Measurements from ENCODE around the gene ZMYM1. TPM values are rescaled to one million over a fixed set of nuclear protein-coding genes. Genes with fewer than 3 reads are reported as not detected.

ZMYM1 gene
- total and polyA plus RNA-seq, 4 donors = 2.6 to 31.6 (median 8.5) TPM

- Histone ChIP-seq H3K4me1 (ENCODE audit: control insufficient read depth in 5 of 5, insufficient read depth in 5 of 5, low read length in 5 of 5) (peaks cover 0 to 3% (median 0%) of the 10 kb centered on the region in 5 donors), H3K27me3 (ENCODE audit: control insufficient read depth in 3 of 3, insufficient read depth in 3 of 3, low read length in 2 of 3) (no peaks in the 10 kb centered on the region), H3K9ac (ENCODE audit: insufficient read depth in 1 of 2, low read length in 2 of 2) (no peak overlapping the region), H3K9me3 (ENCODE audit: control insufficient read depth in 4 of 4, insufficient read depth in 3 of 4, low read length in 3 of 4) (no peaks in the 10 kb centered on the region), H3K4me3 (no peak overlapping the region), H3K27ac (ENCODE audit: low read depth in 1 of 2, low read length in 1 of 2) (no peak overlapping the region), H3K36me3 (ENCODE audit: control insufficient read depth in 4 of 4, insufficient read depth in 4 of 4, low read length in 4 of 4) (peaks cover 0 to 16% (median 3%) of the 10 kb centered on the region in 4 donors)
- 80 to 83% methylated on average over 8 of the region's 8 CpGs for WGBS, 2 donors
- DNase-seq (no peak), ATAC-seq (ENCODE audit: insufficient read depth, low FRiP score) (no peak)
- no peak for TF ChIP-seq CTCF (IDR thresholded peaks at IDR 0.05; ENCODE audit: control extremely low read depth, extremely low read depth)
These were observed 36.5 kb downstream of the ZMYM1 start for GRCh38 chr1:35115459-35116383.

GRCh38 chr1:35120458-35121133, 41.4 kb downstream of the ZMYM1 start:
- H3K4me1 ChIP-seq (ENCODE audit: control insufficient read depth in 5 of 5, insufficient read depth in 5 of 5, low read length in 5 of 5) = peaks cover 0 to 3% (median 0%) of the 10 kb centered on the region in 5 donors
- no peaks in the 10 kb centered on the region for H3K36me3 ChIP-seq (ENCODE audit: control insufficient read depth in 4 of 4, insufficient read depth in 4 of 4, low read length in 4 of 4)
- H3K27ac ChIP-seq (ENCODE audit: low read depth in 1 of 2, low read length in 1 of 2) = no peak overlapping the region
- DNase-seq (peak; percentile 19 to 32 (median 23)), ATAC-seq (ENCODE audit: insufficient read depth, low FRiP score) (no peak)
- 17 to 19% methylated on average over 36 of the region's 36 CpGs for WGBS, 2 donors
- H3K4me3 ChIP-seq = peak overlapping the region; percentile 3
- no peaks in the 10 kb centered on the region for H3K27me3 ChIP-seq (ENCODE audit: control insufficient read depth in 3 of 3, insufficient read depth in 3 of 3, low read length in 2 of 3)
- no peak overlapping the region for H3K9ac ChIP-seq (ENCODE audit: insufficient read depth in 1 of 2, low read length in 2 of 2)
- H3K9me3 ChIP-seq (ENCODE audit: control insufficient read depth in 4 of 4, insufficient read depth in 3 of 4, low read length in 3 of 4) = no peaks in the 10 kb centered on the region
- no peak for TF ChIP-seq CTCF (IDR thresholded peaks at IDR 0.05; ENCODE audit: control extremely low read depth, extremely low read depth)

DNA sequence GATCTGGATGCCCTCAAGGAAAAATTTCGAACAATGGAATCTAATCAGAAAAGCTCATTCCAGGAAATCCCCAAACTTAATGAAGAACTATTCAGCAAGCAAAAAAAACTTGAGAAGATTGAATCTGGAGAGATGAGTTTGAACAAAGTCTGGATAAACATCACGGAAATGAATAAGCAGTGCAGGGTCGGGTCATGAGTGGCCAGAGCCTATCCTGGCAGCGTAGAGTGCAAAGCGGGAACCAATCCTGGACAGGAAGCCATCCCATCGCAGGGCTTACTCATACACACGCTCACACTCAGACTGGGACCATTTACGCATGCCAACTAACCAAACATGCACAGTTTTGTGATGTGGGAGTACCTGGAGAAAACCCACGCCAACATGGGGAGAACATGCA, 43.1 kb downstream of the ZMYM1 start:
- H3K9me3 ChIP-seq (ENCODE audit: control insufficient read depth in 4 of 4, insufficient read depth in 3 of 4, low read length in 3 of 4) = peaks cover 0 to 5% (median 2%) of the 10 kb centered on the region in 4 donors
- H3K36me3 ChIP-seq (ENCODE audit: control insufficient read depth in 4 of 4, insufficient read depth in 4 of 4, low read length in 4 of 4) = no peaks in the 10 kb centered on the region
- no peak for TF ChIP-seq CTCF (IDR thresholded peaks at IDR 0.05; ENCODE audit: control extremely low read depth, extremely low read depth)
- no peak overlapping the region for H3K27ac ChIP-seq (ENCODE audit: low read depth in 1 of 2, low read length in 1 of 2)
- H3K4me3 ChIP-seq = no peak overlapping the region
- DNase-seq (no peak), ATAC-seq (ENCODE audit: insufficient read depth, low FRiP score) (no peak)
- no peak overlapping the region for H3K9ac ChIP-seq (ENCODE audit: insufficient read depth in 1 of 2, low read length in 2 of 2)
- H3K27me3 ChIP-seq (ENCODE audit: control insufficient read depth in 3 of 3, insufficient read depth in 3 of 3, low read length in 2 of 3) = no peaks in the 10 kb centered on the region
- 85 to 92% methylated on average over 9 of the region's 9 CpGs for WGBS, 2 donors
- peaks cover 0 to 3% (median 0%) of the 10 kb centered on the region in 5 donors for H3K4me1 ChIP-seq (ENCODE audit: control insufficient read depth in 5 of 5, insufficient read depth in 5 of 5, low read length in 5 of 5)

Data from lung (tissue), 12 donors.